GM23248 (cell line): ENCODE data around the gene MTERF4.

ENCODE experiments used
- EZH2 ChIP-seq: fragments of 200-600 bp; sonication (generic); IDR thresholded peaks from 2 replicates; pipeline ENCODE4 v1.6.1; 2018; ENCODE audit warnings: antibody characterized with exemption, mild to moderate bottlenecking; ENCODE audit not compliant: insufficient read depth, poor library complexity, severe bottlenecking
- EZH2phosphoT487 ChIP-seq: fragments of 200-600 bp; sonication (generic); IDR thresholded peaks from 2 replicates; pipeline ENCODE4 v1.6.1; 2018; ENCODE audit warnings: antibody characterized with exemption, moderate library complexity, mild to moderate bottlenecking, low read depth; ENCODE audit not compliant: insufficient read depth

- TF ChIP-seq EZH2 (no peak), EZH2phosphoT487 (no peak)
These were observed 34.7 kb upstream of the MTERF4 start for GRCh38 chr2:241136661-241137260.
